SK-N-MC (cell line): ENCODE results near the gene CERS2.

Source experiments
- DNase-seq: peaks from one replicate; pipeline ENCODE4 v3.0.0-alpha.2; 2011; ENCODE audit warnings: low read depth, low spot score
- H3K27ac ChIP-seq: fragments of 200-600 bp; sonication (generic); 2 replicates; pipeline ENCODE4 v1.5.1; 2016; ENCODE audit warnings: mixed run types
- H3K36me3 ChIP-seq: fragments of 200-600 bp; sonication (generic); 2 replicates; pipeline ENCODE4 v1.6.1; 2017; ENCODE audit warnings: antibody characterized with exemption, low read length, mixed read lengths; ENCODE audit not compliant: insufficient read depth
- H3K4me3 ChIP-seq: fragments of 200-600 bp; sonication (generic); 2 replicates; pipeline ENCODE4 v1.5.1; 2016
- H3K9ac ChIP-seq: fragments of 200-600 bp; sonication (generic); 2 replicates; pipeline ENCODE4 v1.8.0; 2017; ENCODE audit warnings: mixed run types, mixed read lengths; ENCODE audit not compliant: insufficient read length
- H3K9me3 ChIP-seq: fragments of 200-600 bp; sonication (generic); 2 replicates; pipeline ENCODE4 v1.6.1; 2017; ENCODE audit warnings: low read depth, mild to moderate bottlenecking, antibody characterized with exemption, low read length, moderate library complexity, mixed read lengths
- EZH2 ChIP-seq: fragments of 200-600 bp; sonication (generic); IDR thresholded peaks from one replicate; pipeline ENCODE4 v1.6.1; 2017; ENCODE audit warnings: antibody characterized with exemption
- FOXP2 ChIP-seq: optimal IDR thresholded peaks from 2 replicates; pipeline ENCODE3; 2011; ENCODE audit warnings: mild to moderate bottlenecking, moderate library complexity; ENCODE audit not compliant: insufficient read depth; ENCODE audit errors: extremely low read length, control extremely low read depth
- POLR2AphosphoS5 ChIP-seq: IDR thresholded peaks from 2 replicates; pipeline ENCODE4 v1.6.1; 2012; ENCODE audit warnings: mild to moderate bottlenecking, low read depth, low read length, borderline replicate concordance

CERS2 gene

DNA sequence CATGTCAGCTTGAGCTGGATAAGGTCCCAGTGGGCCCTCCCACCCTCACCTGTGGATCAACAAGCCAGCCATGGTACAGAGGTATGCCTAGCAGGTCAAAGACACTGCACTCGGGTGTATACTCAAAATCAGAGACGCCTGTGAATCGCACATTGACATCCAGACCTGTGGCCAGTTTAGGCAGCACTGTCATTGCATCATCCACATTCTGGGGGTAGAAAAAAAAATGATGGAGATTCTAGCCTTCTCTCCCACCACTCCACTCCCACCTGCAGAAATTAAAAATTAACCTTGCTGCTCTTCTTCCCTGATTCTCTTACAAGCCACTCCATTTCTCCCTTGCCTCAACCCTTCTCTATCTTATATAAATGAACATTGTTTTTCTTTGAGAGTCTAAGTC lies 25.8 kb upstream of the CERS2 start:
- no peaks in the 10 kb centered on the region for H3K9me3 ChIP-seq
- no peak overlapping the region for H3K27ac ChIP-seq
- no peak for TF ChIP-seq EZH2
- TF ChIP-seq POLR2AphosphoS5, result no peak
- TF ChIP-seq FOXP2, result no peak
- no peaks in the 10 kb centered on the region for H3K36me3 ChIP-seq
- no peak overlapping the region for H3K9ac ChIP-seq
- no peak for DNase-seq
- H3K4me3 ChIP-seq, result no peak overlapping the region

DNA sequence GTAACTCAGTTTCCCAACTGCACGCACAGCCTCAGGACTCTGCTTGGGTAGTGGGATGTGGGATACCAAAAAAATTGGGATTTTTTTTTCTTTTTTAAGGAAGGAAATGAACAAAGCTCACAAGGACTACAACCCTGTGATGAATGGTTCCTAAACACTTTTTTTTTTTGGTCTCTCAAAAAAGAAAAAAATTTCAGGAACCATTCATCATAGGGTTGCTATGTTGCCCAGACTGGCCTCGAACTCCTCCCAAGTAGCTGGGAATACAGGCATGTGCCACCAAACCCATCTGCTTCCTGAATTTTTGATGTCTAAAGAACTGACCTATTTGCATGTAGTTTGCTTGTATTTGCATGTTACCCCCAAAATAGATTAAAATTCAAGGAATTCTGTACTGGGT lies 25.3 kb upstream of the CERS2 start:
- no peaks in the 10 kb centered on the region for H3K9me3 ChIP-seq
- no peak for DNase-seq
- H3K9ac ChIP-seq, result no peak overlapping the region
- TF ChIP-seq EZH2, result no peak
- no peak for TF ChIP-seq FOXP2
- TF ChIP-seq POLR2AphosphoS5, result no peak
- H3K27ac ChIP-seq, result no peak overlapping the region
- no peak overlapping the region for H3K4me3 ChIP-seq
- H3K36me3 ChIP-seq, result no peaks in the 10 kb centered on the region

DNA sequence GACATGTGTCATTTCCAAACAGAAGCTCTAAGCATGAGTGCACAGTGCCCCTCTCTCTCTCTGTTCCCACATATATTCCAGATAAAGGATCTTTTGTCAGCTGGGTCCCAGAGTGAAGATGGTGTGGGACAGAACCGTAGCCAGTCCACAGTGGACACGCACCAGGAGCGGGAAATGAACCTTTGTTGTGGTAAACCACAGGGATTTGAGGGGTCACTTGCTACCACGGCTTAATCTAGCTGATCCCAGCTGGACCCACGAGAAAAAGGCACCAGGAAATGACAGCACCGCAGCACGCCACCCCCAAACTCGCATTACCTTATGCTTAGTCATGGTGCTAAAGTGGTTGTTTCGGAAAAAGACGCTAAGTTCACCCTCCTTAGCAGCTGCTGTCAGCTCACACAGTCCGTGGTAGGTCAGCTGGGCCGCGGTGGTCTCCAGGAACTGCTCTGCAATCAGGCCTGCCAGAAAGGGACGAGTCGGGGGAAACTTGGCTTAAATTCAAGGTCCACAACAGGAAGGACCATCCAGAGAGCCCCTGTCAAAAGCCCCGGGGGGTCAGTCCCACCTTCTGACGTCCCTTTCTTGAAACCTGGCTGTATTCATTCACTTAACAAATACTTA lies 24.5 kb upstream of the CERS2 start:
- Histone ChIP-seq H3K9me3 (no peaks in the 10 kb centered on the region), H3K9ac (no peak overlapping the region), H3K27ac (no peak overlapping the region), H3K36me3 (no peaks in the 10 kb centered on the region), H3K4me3 (no peak overlapping the region)
- DNase-seq, result no peak
- no peak for TF ChIP-seq POLR2AphosphoS5
- TF ChIP-seq FOXP2, result no peak
- TF ChIP-seq EZH2, result no peak

DNA sequence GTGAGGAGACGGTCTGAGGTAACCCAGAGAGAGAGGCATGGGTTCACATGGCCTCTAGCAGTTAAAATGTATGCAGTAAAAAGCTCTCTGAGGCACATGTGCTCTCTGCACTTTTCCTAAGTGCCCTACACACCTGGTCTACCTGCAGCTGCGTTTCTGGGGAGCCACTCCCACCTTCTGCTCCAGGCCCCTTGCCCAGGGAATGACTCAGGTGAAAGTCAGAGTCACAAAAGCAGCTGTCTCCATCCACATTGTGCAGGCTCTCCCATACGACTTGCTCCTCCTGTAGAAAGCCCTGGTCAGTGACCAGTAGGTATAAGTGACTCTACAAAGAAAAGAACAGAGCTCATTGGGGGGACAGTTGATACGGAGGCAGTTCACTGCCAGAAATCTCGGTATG lies 23.3 kb upstream of the CERS2 start:
- no peaks in the 10 kb centered on the region for H3K36me3 ChIP-seq
- H3K4me3 ChIP-seq, result no peak overlapping the region
- no peak overlapping the region for H3K27ac ChIP-seq
- no peak overlapping the region for H3K9ac ChIP-seq
- H3K9me3 ChIP-seq, result no peaks in the 10 kb centered on the region
- no peak for DNase-seq
- TF ChIP-seq POLR2AphosphoS5, result no peak
- no peak for TF ChIP-seq FOXP2
- TF ChIP-seq EZH2, result no peak

DNA sequence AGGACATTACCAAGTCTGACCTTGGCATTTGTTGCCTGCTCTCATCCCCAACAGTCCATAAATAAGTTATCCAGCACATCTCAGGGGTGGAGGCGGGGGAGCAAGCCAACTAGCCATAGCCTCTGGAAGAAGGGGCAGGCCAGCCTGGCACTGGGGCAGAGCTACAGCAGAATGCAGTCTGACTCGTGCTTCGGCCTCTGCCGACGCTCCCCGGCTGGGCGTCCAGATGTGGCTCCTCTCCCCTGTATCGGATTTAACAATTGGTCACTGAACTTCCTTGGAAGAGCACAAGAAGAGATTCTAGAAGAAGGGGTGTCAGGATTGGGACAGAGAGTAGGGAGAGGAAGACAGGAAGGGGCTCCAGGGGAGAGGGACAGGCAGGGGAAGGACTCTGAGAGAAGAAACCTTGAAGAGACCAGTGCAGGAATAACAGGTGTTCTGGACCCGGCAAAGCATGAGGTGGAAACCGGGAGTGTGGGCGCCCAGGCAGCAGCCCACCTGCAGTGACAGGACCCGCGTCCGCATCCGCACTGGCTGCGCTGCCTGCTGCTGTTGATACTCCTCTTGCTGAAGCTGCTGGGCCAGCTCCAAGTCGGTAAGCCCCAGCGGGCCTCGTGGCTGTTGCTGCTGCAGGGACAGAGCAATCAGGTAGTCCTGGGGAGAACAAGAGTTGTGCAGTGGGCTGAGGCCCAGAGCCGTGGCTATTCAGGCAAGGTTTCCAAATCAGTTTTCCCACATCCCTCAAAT lies 22.7 kb upstream of the CERS2 start:
- no peaks in the 10 kb centered on the region for H3K9me3 ChIP-seq
- H3K9ac ChIP-seq, result no peak overlapping the region
- no peak for DNase-seq
- no peak overlapping the region for H3K27ac ChIP-seq
- H3K4me3 ChIP-seq, result no peak overlapping the region
- no peak for TF ChIP-seq EZH2
- no peak for TF ChIP-seq FOXP2
- no peak for TF ChIP-seq POLR2AphosphoS5
- H3K36me3 ChIP-seq, result no peaks in the 10 kb centered on the region

DNA sequence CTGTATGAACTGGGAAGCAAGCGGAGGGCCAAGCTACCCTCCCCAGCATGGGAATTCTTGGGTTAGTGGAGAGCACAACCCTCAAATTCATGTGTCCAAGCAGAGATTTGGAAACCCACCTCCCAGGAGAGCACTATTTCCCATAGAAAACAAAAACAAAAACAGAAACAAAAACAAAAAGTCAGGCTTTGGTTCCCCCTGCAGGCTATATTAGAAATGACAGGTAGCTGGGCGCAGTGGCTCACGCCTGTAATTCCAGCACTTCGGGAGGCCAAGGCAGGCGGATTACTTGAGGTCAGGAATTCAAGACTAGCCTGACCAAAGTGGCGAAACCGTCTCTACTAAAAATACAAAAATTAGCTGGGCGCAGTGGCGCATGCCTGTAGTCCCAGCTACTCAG lies 21.3 kb upstream of the CERS2 start:
- no peak overlapping the region for H3K9ac ChIP-seq
- DNase-seq, result no peak
- H3K9me3 ChIP-seq, result no peaks in the 10 kb centered on the region

DNA sequence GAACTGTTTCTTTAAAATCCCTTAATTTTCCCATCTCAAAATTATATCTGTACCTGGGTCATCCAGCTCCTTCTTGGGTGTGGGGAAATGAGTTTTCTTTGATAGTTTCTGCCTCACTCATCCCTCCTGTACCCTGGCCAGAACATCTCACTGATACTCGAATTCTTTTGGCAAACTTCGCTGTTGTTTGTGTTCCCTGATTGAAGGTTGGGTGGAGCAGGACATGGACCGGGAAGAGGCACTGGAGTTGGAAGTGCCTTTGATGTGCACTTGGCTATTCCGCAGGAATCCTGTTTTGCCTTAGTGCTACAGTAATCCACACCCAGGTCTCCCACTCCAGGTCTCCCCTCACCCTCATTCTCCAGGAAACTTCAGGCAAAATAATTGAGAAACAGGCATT lies 20.8 kb upstream of the CERS2 start:
- Histone ChIP-seq H3K4me3 (no peak overlapping the region), H3K9ac (no peak overlapping the region)
- no peak for TF ChIP-seq FOXP2
- no peak for TF ChIP-seq EZH2
- TF ChIP-seq POLR2AphosphoS5, result no peak

More for the DNA sequence above, 21.3 kb upstream of the CERS2 start:
- Histone ChIP-seq H3K36me3 (no peaks in the 10 kb centered on the region), H3K4me3 (no peak overlapping the region), H3K27ac (no peak overlapping the region)
- TF ChIP-seq EZH2 (no peak), FOXP2 (no peak), POLR2AphosphoS5 (no peak)

DNA sequence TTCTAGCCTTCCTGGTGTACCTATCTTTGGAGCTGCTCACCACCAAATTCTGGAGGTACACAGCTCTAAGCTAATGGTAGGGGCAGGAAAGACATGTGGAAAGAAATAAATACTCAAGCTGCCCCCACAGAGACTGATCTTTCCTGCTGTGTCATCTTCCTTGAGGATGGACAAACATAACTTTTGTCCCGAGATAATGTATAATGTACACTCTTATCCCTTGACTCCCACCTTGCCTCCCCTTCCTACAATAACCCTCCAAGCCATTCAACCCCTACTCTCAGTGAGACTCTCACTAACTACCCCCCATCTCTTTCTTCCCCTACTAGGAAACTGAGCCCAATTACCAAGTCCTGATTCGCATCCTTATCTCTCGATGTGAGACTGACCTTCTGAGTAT lies 19.6 kb upstream of the CERS2 start:
- no peak overlapping the region for H3K27ac ChIP-seq
- no peaks in the 10 kb centered on the region for H3K9me3 ChIP-seq
- TF ChIP-seq FOXP2 (no peak), POLR2AphosphoS5 (no peak), EZH2 (no peak)
- no peak overlapping the region for H3K4me3 ChIP-seq
- H3K9ac ChIP-seq, result no peak overlapping the region
- H3K36me3 ChIP-seq, result no peaks in the 10 kb centered on the region
- no peak for DNase-seq

More for the DNA sequence above, 20.8 kb upstream of the CERS2 start:
- Histone ChIP-seq H3K36me3 (no peaks in the 10 kb centered on the region), H3K27ac (no peak overlapping the region), H3K9me3 (no peaks in the 10 kb centered on the region)
- DNase-seq, result no peak

DNA sequence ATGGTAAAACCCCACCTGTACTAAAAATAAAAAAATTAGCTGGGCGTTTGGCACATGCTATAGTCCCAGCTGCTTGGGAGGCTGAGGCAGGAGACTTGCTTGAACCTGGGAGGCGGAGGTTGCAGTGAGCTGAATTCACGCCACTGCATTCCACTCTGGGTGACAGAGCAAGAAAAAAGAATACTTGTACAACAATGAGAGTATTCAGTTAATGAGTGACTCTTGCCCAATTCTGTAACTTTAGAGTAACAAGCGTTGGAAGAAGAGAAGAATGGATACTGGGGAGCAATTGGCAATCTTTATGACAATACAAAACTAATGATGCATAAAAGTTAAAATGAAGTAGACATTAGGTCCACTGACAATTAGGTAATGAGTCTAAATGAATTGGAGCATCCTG lies 18.0 kb upstream of the CERS2 start:
- no peak for DNase-seq
- Histone ChIP-seq H3K4me3 (no peak overlapping the region), H3K27ac (no peak overlapping the region), H3K36me3 (no peaks in the 10 kb centered on the region), H3K9me3 (no peaks in the 10 kb centered on the region), H3K9ac (no peak overlapping the region)
- TF ChIP-seq EZH2, result no peak
- no peak for TF ChIP-seq POLR2AphosphoS5
- TF ChIP-seq FOXP2, result no peak
